Ishikawa (cell line): ENCODE results near the gene UNCX.
A peak's percentile ranks its signal among the peaks of the same experiment; 100 is the strongest.

Source experiments
- FOXM1 ChIP-seq: IDR thresholded peaks from 2 replicates; pipeline ENCODE4 v1.6.1; 2012; ENCODE audit warnings: low read depth, borderline replicate concordance
- ZBTB7A ChIP-seq: IDR thresholded peaks from 2 replicates; pipeline ENCODE4 v1.6.1; 2012; ENCODE audit warnings: low read depth

DNA sequence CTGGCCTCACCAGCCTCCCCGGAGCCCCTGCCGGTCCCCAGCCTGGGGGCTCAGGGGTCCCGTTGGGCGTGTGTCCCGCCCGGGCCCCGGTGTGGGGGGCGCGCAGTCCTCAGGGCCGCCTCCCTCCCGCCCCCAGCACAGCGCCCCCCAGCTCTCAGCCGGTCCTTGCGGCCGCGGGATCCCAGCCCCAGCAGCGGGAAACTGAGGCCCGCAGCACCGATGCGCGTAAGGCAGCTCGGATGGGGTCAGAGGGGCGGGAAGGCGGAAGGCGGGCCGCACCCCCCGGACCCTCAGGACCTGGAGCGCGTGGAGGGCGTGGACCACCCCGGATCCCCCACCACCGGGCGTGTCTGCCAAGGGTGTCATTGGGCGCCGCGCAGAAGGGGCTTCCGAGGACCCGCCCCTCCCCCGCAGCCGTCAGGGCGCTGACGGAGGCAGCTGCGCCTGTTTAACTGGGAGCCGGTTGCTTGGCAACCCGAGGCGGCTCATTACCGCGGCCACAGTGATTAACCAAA is 14.9 kb downstream of the UNCX start:
- TF ChIP-seq FOXM1 (no peak), ZBTB7A (peak; percentile 37; the same call in 1 of the 2 replicates)
